ENCODE measurements around the gene REELD1.

REELD1 gene

DNA sequence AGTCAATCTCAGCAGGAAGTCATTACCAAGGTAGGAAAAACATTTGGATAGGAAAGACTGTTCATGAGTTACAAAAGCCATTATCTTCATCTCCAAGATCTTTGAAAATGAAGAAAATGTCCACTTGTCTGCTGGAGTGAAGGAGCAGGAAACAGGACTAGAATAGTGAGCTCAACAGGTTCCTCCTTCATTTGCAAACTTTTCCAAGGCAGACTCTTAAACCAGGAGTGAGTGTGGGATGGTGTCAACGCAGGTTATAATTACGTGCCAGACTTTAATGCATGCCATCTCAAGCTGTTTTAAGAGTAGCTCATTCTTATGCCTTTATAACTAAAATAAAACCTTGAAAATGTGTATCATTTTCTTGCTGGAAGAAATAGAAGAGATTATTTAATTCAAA lies 3.4 kb upstream of the REELD1 start:
- Histone ChIP-seq H3K27me3 (ENCODE audit: control insufficient read depth, insufficient read depth, low read length) (no peaks in the 10 kb centered on the region), H2AFZ (no peak overlapping the region), H3K4me2 (ENCODE audit: low read length) (no peak overlapping the region), H3K4me1 (no peaks in the 10 kb centered on the region), H3K79me2 (no peaks in the 10 kb centered on the region), H3K9me3 (ENCODE audit: control insufficient read depth, low read length) (no peaks in the 10 kb centered on the region), H3K27ac (no peak overlapping the region), H3K36me3 (ENCODE audit: control insufficient read depth, insufficient read depth, low read length) (no peaks in the 10 kb centered on the region), H3K4me3 (ENCODE audit: low read depth, low read length) (no peak overlapping the region), H3K9ac (no peak overlapping the region)
- TF ChIP-seq, protein P1, sequence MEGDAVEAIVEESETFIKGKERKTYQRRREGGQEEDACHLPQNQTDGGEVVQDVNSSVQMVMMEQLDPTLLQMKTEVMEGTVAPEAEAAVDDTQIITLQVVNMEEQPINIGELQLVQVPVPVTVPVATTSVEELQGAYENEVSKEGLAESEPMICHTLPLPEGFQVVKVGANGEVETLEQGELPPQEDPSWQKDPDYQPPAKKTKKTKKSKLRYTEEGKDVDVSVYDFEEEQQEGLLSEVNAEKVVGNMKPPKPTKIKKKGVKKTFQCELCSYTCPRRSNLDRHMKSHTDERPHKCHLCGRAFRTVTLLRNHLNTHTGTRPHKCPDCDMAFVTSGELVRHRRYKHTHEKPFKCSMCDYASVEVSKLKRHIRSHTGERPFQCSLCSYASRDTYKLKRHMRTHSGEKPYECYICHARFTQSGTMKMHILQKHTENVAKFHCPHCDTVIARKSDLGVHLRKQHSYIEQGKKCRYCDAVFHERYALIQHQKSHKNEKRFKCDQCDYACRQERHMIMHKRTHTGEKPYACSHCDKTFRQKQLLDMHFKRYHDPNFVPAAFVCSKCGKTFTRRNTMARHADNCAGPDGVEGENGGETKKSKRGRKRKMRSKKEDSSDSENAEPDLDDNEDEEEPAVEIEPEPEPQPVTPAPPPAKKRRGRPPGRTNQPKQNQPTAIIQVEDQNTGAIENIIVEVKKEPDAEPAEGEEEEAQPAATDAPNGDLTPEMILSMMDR (IDR thresholded peaks at IDR 0.05): no peak

DNA sequence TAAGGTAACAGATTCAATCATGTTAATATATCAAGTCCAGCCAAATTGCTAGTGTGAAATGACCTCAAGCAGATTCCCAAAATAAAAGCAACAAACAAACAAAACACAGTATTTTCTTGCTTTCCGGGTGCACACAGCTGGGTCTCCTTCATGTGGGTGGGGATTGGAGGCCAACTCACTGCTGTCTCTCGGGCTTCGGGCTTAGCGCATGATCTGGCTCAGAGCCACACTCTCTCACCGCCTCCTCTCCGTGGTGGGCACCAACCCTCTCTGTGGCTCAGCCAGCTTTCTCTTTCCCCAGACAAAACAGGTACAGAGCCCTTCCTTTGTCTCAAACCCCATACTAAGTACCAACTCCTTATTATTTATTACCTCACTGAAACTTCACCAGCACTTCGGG lies 2.9 kb upstream of the REELD1 start:
- Histone ChIP-seq H3K4me3 (ENCODE audit: low read depth, low read length) (no peak overlapping the region), H3K27ac (no peak overlapping the region)
- TF ChIP-seq, protein P1 (IDR thresholded peaks at IDR 0.05): no peak

DNA sequence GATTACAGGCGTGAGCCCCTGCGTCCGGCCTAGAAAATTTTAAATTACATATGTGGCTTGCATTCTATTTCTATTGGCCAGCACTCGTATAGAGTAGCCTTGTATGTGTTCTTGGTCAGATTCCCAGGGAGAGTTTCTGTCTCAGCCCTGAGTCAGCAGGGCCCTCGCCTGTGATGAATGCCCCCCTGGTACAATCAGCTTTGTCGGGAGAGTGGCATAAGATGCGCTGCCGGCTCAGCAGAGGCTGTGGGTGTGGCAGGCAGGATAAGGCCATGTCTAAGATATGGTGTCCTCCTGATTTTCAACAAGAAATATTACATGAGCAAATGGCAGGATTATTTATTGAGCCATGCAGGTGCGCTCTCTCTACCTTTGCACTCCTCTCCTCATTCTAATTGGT lies 1.6 kb upstream of the REELD1 start:
- H3K4me1 ChIP-seq: no peaks in the 10 kb centered on the region
- no peaks in the 10 kb centered on the region for H3K9me3 ChIP-seq (ENCODE audit: control insufficient read depth, low read length)
- no peaks in the 10 kb centered on the region for H3K79me2 ChIP-seq
- H3K4me3 ChIP-seq (ENCODE audit: low read depth, low read length): no peak overlapping the region
- H3K27ac ChIP-seq: no peak overlapping the region
- H3K27me3 ChIP-seq (ENCODE audit: control insufficient read depth, insufficient read depth, low read length): no peaks in the 10 kb centered on the region
- no peak overlapping the region for H3K4me2 ChIP-seq (ENCODE audit: low read length)
- TF ChIP-seq, protein P1 (IDR thresholded peaks at IDR 0.05): no peak
- H2AFZ ChIP-seq: no peak overlapping the region
- no peak overlapping the region for H3K9ac ChIP-seq
- H3K36me3 ChIP-seq (ENCODE audit: control insufficient read depth, insufficient read depth, low read length): no peaks in the 10 kb centered on the region

More for the DNA sequence above, 2.9 kb upstream of the REELD1 start:
- H3K27me3 ChIP-seq (ENCODE audit: control insufficient read depth, insufficient read depth, low read length): no peaks in the 10 kb centered on the region
- H2AFZ ChIP-seq: no peak overlapping the region
- no peaks in the 10 kb centered on the region for H3K4me1 ChIP-seq
- H3K9ac ChIP-seq: no peak overlapping the region
- H3K9me3 ChIP-seq (ENCODE audit: control insufficient read depth, low read length): no peaks in the 10 kb centered on the region
- no peak overlapping the region for H3K4me2 ChIP-seq (ENCODE audit: low read length)
- no peaks in the 10 kb centered on the region for H3K36me3 ChIP-seq (ENCODE audit: control insufficient read depth, insufficient read depth, low read length)
- no peaks in the 10 kb centered on the region for H3K79me2 ChIP-seq

DNA sequence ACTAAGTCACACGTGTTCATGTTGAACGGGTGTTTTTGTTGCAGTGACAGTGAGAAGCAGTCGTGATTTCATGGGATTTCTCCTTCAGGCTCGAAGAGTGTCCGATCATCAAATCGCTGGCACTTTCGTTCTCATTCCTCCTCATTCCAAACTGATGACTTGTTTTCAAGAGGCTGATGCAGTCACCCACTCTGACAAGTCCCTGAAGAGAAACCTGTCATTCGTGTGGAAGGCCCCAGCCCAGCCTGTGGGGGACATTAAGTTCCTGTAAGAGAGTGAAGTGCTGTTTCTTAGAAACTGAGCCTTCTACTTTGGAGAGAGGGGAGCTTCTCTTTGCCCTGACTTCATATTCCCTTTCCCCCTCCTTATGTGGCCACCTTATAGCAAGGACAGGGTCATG lies 8.0 kb downstream of the REELD1 start:
- H3K27me3 ChIP-seq (ENCODE audit: control insufficient read depth, insufficient read depth, low read length): no peaks in the 10 kb centered on the region
- H3K27ac ChIP-seq: no peak overlapping the region
- no peaks in the 10 kb centered on the region for H3K79me2 ChIP-seq
- no peak overlapping the region for H3K4me2 ChIP-seq (ENCODE audit: low read length)
- H3K9me3 ChIP-seq (ENCODE audit: control insufficient read depth, low read length): no peaks in the 10 kb centered on the region
- no peaks in the 10 kb centered on the region for H3K4me1 ChIP-seq
- no peaks in the 10 kb centered on the region for H3K36me3 ChIP-seq (ENCODE audit: control insufficient read depth, insufficient read depth, low read length)
- H2AFZ ChIP-seq: no peak overlapping the region
- no peak overlapping the region for H3K4me3 ChIP-seq (ENCODE audit: low read depth, low read length)
- TF ChIP-seq, protein P1 (IDR thresholded peaks at IDR 0.05): no peak
- no peak overlapping the region for H3K9ac ChIP-seq

DNA sequence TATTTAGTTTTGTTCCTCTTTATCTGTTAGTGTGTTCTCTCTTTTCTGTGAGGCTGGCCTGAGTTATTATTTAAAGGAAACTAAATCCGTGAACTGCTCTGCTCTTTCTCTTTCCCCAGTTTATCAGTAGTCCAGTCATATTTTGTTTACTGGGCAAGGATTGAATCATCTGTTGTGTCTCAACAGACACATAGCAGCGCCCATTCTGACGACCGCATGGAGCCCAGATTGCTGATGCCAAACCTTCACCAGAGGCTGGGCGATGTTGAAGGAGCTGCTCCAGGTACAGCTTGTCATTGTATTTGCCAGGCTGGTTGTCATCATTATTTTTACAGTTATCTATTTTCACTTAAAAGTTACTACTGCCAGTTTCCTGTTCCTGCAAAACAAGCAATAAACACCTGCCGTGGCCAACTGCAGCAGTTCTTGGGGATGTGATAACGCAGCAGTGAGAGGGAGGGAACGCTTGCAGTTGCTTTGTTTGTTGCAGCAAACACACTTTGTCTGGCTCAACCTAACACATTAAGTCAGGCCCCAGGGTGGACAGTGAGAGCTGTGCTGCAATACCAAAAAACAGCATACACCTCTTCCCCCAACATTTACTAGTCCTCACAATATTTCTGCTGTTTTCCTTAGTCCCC lies 10.1 kb downstream of the REELD1 start:
- H3K27ac ChIP-seq: no peak overlapping the region
- no peaks in the 10 kb centered on the region for H3K79me2 ChIP-seq
- no peak overlapping the region for H3K4me3 ChIP-seq (ENCODE audit: low read depth, low read length)
- TF ChIP-seq, protein P1 (IDR thresholded peaks at IDR 0.05): no peak
- H2AFZ ChIP-seq: no peak overlapping the region
- H3K27me3 ChIP-seq (ENCODE audit: control insufficient read depth, insufficient read depth, low read length): no peaks in the 10 kb centered on the region
- H3K4me1 ChIP-seq: no peaks in the 10 kb centered on the region
- H3K9ac ChIP-seq: no peak overlapping the region
- H3K36me3 ChIP-seq (ENCODE audit: control insufficient read depth, insufficient read depth, low read length): no peaks in the 10 kb centered on the region
- H3K4me2 ChIP-seq (ENCODE audit: low read length): no peak overlapping the region
- H3K9me3 ChIP-seq (ENCODE audit: control insufficient read depth, low read length): no peaks in the 10 kb centered on the region
